Measurements from ENCODE around the gene LIMS3. TPM values are rescaled to one million over a fixed set of nuclear protein-coding genes. Genes with fewer than 3 reads are reported as not detected.

LIMS3 gene, protein sequence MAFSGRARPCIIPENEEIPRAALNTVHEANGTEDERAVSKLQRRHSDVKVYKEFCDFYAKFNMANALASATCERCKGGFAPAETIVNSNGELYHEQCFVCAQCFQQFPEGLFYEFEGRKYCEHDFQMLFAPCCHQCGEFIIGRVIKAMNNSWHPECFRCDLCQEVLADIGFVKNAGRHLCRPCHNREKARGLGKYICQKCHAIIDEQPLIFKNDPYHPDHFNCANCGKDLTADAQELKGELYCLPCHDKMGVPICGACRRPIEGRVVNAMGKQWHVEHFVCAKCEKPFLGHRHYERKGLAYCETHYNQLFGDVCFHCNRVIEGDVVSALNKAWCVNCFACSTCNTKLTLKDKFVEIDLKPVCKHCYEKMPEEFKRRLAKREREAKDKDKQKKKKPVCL
- 10.1 and 28.2 TPM in 2 replicates for total RNA-seq

DNA sequence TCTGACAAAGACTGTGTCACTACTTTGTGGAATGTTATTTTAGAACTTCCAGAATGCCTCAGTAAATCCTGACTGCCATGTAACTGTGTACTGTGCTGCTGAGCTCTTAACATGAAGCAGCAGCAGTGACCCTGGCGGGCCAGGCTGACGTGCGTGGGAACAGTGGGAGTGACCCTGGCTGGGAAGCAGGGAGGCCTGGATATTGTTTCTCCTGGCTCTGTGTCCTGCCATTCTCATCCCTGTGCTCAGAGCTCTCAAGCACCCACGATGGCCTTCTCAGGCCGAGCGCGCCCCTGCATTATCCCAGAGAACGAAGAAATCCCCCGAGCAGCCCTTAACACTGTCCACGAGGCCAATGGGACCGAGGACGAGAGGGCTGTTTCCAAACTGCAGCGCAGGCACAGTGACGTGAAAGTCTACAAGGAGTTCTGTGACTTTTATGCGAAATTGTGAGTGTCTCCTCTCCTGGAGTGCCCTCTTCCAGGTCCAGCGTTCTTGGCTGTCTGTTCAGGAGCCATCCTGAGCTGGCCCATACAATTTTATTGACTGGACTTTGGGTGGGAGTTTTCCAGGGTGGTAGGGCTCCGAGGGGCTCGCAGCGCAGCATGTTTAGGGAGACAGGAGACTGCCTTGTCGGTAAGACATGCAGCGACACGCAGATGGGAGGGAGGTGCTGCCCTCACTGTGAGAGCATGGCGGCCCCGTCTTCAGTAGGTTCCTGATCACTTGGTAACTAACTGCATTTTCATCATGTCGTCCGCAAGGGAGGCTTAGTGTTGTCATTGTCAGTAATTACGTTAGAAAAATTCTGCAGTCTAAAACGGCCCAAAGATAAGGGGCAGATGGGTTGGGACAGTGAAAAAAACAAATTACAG is at the start of gene LIMS3:
LIMS3 (plus strand) TSS at position 227 of the 875 bp plus-strand sequence; CDS start at position 268, 41 bp downstream.

Other genes starting within 250 kb of the LIMS3 start
- 23.4 and 32.8 TPM in 2 replicates for gene RGPD5, start 104.4 kb upstream of the LIMS3 start, total RNA-seq
- 21.3 and 37.5 TPM in 2 replicates for gene MALL, start 217.1 kb downstream of the LIMS3 start, total RNA-seq